Nucleus accumbens (tissue), 56 donors: ENCODE measurements around the gene ZNF335.
"Not testable (repeated sequence)": the region's sequence is repeated elsewhere in the genome, so short reads cannot be mapped to it uniquely, and the experiment has no call there.

Experiments
- DNase-seq, 56 donors: peaks; one replicate each; lab custom pipeline; 2025; lab: John Stamatoyannopoulos, UW

ZNF335 gene

DNA sequence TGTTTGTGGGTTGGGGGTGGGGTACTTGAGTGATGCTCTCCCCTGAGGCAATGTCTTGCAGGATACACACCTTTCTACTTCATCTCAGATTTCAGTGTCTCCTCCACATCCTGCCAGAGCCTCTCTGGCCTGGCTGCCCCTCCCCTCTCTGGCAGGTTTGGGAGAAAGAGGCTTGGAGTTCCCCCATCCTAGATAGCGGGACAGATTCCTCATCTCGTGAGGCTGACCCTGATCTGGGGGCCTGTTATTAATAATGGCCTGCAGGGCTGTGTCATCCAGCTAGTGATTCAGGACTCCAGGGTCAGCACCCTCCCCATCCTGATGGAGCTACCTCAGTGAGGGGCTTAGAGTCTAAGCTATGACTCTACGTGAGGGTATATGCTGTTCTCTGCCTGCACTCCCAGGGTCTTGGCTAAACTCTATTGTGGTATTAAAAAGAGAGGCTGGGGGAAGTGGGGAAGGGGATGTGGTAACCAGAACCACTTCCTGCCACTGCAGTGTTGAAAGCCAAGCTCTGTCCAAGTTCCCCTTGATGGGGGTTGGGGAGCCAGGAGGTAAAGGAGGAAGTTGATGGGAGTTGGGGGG lies 33.0 kb upstream of the ZNF335 start:
- peak in 12 of 56 donors; percentile 4 to 45 (median 16) for DNase-seq

DNA sequence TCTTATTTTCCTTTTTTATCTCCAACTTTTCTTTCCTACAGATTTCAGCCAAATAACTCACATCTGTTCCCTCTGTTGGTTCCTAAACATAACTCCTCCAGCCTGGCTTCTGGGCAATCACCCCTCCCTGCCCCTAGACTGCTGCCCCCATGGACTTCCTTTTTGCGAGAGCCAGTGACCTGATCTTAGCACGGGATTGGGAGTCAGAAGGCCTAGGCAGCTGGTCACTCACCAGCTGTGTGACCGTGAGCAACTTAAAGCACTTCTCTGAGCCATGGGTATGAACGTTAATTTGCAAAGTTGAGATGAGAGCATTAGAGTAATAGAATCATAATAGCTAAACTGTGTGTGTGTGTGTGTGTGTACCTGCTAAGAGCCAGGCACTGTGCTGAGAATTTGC lies 32.2 kb upstream of the ZNF335 start:
- DNase-seq: no peak

DNA sequence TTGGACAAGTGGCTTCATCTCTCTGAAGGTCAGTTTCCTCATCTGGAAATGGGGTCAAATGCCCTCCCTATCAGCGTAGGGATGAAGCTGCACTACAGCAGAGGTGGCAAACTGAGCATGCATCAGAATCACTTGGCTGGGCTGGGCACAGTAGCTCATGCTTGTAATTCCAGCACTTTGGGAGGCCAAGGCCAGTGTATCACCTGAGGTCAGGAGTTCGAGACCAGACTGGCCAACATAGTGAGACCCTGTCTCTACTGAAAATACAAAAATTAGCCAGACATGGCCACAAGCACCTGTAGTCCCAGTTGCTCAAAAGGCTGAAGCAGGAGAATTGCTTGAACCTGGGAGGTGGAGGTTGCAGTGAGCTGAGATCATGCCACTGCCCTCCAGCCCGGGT lies 30.0 kb upstream of the ZNF335 start:
- no peak for DNase-seq

DNA sequence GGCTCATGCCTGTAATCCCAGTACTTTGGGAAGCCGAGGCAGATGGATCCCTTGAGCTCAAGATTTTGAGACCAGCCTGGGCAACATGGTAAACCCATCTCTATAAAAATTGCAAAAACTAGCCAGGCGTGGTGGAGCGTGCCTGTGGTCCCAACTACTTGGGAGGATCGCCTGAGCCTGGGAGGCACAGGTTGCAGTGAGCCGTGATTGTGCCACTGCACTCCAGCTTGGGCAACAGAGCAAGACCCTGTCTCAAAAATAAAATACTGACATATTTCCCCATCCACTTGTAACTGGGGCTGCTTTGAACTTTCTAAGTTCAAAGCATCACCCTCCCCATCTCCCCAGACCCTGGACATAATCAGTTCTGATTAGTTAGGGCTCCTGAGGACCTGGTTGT lies 29.5 kb upstream of the ZNF335 start:
- no peak for DNase-seq

DNA sequence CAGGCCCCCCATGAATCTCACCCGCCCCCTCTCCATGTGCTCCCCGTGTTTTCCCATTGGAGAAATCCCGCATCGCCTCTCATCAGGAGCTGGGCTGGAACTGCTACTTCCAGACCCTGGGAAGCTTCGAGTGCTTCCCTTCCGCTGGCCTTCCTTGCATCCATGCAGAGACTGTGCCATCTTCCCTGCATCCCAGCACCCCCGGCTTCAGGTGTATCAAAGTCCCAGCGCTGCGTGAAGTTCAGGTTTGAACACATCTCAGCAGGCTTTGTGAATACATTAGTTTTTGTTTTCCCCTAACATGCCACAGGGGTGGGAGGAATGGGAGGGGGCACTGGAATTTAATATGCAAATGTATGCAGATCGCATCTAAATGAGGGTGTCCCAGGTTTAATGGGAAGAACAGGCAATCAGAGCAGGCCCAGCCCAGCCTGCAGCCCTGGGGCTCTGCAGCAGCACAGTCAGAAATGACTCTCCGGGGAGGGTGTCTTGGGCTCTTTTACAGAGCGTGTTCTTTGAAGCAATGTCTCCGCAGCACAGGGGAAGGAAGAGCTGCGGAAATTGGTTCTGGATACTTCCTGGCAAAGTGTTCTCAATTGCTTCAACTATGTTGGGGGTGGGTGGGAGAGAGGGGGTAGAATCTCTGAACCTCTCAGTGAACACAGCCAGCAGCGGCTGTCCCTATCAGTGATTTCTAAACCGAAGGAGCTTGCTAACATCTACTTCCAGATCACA lies 28.4 kb upstream of the ZNF335 start:
- DNase-seq: peak in 1 of 56 donors; percentile 10

DNA sequence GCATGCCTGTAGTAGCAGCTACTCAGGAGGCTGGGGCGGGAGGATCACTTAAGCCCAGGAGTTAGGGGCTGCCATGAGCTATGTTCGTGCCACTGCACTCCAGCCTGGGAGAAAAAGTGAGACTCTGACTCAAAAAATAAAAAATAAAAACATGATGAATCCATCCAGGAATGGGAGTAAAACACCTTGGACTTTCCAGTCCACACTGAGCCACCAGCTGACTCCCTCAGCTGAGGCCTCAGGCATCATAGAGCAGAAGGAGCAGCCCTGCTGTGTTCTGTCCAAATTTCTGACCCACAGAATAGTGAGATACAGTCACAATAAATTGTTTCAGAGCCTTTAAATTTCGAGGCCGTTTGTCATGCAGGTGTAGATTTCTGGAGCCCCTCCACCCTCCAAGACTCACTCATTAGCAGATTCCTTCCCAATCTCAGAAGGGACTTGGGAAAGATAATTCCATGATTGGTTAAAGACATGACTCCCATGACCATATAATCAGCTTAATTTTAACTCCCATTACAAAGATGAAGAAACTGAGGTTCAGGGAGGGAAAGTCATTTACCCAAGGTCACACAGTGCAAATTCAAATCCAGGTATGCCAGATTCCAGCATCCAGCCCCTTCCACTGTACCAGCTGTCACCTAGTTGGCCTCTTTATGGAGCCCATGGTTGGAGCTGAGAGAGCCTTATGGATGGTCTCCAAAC lies 27.7 kb upstream of the ZNF335 start:
- no peak for DNase-seq

DNA sequence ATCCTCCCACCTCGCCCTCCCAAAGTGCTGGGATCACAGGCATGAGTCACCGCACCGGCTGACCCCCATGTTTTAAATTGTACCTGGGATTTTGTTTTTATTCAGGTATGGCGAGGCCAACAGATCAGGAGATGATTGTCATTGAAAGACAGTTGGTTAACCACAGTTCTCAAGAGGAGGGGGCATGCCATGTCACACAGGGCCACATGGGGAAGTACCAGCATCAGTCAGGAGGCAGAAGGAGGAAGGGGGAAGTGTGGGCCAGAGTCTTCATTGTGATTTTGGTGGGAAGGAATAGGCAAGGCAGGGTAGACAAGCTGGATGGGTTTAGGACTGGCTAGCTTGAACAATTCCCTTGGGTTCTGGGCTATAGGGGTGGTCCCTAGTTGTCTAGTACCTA lies 26.8 kb upstream of the ZNF335 start:
- DNase-seq: no peak

DNA sequence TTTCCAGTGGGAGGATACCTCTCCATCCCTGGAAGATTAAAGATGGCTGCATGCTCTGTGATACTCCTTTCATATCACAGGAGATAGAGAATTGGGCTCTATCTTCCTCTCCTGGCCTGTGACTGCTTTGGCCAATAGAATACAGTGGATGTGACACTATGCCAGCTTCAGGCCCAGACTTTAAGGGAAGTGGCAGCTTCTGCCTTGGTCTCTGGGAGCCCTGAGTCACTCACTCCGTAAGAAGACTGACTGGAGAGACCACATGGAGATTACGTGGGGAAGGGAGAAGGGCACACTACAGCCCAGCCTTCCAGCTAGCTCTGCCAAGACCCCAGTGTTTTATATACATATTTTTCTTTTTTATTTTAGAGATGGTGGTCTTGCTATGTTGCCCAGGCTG lies 26.3 kb upstream of the ZNF335 start:
- no peak for DNase-seq

DNA sequence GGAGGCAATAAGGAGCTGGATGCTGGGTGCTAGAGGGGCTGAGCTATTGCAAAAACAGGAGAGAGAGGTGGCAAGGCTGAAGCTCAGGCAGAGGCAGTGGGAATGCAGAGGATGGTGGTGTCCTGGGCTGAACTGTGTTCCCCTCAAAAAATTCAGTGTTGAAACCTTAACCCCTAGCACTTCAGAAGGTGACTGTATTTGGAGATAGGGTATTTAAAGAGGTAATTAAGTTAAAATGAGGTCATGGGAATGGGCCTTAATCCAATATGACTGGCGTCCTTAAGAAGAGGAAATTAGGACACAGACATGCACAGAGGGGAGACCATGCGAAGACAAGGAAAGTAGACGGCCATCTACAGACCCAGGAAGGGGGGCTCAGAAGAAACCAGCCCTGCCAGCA lies 25.2 kb upstream of the ZNF335 start:
- DNase-seq: no peak

DNA sequence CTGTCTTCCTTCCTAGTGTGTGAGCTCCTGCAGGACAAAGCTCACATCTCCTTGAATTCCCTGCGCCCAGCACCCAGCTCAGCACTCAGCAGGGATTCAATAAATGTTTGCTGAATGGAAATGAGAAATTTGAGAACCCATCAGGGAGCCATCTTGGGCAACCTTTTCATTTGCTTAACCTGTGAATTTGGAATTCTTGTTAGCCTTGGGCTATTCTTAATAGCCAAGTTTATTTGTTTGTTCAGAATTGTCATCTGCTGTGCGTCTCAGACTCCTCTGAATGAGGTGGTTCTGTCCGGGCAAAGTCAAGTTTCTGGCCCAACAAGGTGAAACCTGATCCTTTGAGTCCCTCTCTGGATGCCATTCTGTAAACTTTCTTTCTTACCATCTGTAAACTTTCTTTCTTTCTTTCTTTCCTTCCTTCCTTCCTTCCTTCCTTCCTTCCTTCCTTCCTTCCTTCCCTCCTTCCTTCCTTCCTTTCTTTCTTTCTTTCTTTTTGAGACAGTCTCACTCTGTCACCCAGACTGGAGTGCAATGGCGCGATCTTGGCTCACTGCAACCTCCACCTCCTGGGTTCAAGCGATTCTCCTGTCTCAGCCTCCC lies 23.6 kb upstream of the ZNF335 start:
- DNase-seq: not testable (repeated sequence)

DNA sequence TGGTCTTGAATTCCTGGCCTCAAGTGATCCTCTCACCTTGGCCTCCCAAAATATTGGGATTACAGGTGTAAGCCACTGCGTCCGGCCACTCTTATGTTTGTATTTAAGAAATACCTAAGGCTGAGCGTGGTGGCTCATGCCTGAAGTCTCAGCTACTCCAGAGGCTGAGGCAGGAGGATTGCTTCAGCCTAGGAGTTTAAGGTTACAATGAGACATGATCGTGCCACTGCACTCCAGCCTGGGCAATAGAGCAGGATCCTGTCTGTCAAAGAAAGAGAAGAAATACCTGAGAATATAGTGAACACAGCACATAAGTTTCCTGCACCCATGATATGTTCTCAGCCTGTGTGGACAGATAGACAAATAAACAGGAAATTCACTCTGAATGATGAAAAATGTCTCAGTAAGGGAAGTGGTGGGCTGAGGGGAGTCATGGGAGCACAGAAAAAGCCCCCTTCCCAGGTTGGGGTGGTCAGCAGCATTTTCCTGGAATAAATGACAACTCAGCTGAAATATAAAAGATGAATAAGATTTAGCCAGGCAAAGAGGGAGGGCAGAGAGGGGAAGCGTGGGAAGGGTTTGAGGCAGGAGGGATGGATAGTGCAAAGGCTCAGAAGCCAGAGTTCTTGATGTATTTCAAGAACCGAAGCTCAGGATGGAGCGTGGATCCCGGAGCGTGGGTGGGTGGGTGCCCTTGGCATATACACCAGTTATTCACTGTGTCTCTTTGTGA lies 22.9 kb upstream of the ZNF335 start:
- no peak for DNase-seq

DNA sequence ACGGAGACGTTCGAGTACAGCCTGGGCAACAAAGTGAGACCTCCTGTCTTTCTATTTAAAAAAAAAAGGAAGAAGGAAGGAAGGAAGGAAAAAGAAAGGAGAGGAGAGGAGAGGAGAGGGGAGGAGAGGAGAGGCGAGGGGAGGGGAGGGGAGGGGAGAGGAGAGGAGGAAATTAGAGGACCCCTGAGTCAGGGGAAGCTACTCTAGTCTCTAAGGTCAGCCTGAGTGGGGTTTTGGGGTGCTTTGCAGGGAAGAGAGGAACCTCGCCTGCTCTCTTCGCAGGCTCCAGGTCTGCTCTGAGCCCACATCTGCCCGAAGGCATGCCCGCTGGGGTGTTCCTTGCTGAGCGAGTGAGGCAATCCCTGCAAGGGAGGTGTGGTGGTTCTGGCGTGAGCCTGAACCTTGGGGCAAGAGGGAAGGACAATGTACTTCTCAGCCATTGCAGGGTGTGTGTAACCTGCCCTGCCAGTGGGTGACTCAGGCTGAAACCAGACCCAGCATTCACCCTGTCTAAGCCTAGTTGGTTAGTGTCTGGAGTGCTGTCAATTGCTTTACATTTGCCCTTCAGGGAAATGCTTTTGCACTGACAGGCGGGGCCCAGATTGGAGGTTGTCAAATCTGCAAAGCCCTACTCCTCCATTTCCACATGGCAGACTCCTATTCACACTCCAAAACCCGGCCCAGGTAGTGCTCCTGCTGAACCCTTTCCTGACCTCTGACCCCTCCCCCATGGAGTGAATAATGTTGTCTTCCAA lies 21.4 kb upstream of the ZNF335 start:
- DNase-seq: no peak

DNA sequence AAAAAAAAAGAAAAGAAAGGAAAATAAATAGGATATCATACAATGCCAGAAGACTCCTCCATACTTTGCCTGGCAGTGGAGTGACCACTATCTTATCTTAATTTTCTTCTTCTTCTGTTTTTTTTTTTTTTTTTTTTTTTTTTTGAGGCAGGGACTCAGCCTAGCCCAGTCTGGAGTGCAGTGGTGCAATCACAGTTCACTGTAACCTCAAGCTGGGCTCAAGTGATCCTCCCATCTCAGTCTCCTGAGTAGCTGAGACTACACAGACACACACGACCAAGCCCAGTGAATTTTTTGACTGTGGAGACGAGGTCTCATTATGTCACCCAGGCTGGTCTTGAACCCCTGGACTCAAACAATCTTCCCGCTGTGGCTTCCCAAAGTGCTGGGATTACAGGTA lies 19.6 kb upstream of the ZNF335 start:
- DNase-seq: no peak

DNA sequence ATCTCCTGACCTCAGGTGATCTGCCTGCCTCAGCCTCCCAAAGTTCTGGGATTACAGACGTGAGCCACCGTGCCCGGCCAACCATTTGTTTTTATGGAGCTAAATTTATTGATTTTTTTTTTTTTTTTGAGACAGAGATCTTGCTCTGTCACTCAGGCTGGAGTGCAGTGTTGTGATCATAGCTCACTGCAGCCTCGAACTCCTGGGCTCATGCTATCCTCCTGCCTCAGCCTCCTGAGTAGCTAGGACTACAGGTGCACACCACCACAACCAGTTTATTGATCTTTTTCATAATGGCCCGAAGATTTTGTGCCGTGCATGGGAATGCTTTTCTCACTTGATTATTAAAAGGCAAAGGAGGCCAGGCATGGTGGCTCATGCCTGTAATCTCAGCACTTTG lies 16.8 kb upstream of the ZNF335 start:
- not testable (repeated sequence) for DNase-seq

DNA sequence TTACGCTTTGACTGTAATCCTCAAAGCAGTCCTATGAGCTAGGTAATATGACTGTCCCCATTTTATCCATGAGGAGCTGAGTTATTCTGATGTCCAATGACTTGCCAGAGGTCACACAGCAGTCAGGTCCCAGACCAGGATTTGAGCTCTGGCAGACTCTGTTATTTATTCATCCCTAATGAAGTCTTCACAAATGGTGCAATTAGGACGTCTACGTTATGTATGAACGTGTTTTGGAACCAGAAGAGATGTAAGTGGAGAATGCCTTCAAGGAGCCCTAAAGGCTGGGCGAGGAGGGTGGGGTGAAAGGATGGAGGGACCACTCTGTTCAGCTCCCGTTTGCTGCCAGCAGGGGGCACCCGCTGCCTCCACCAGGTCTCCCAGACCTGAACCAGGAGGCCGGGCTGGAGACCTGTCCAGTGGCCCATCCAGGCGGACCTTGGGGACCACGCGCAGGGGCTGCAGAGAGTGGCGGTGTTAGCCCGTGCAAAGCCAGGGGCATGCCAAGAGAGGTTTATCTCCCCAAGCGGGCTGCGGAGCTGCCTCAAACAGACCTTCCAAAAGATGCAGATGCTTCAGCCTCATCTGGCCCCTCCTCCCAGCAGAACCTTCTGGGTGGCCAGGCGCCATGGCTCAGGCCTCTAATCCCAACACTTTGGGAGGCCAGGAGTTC lies 15.2 kb upstream of the ZNF335 start:
- DNase-seq: peak in 39 of 56 donors; percentile 3 to 78 (median 38)

DNA sequence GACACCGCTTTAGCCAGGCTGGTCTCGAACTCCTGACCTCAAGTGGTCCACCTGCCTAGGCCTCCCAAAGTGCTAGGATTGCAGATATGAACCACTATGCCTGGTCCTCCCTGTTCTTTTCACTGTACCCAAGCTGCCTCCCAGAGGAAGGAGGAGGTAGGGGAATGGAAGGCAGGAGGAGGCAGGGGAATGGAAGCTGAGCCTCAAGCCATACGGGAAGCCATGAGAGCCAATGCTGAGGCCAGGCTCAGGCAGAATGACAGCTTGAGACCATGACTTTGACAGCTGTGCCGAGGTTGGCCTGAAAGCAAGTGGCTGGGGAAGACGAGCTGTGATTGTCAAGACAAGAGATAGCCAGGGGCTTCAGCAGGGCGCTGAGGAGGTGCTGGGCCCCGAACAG lies 13.6 kb upstream of the ZNF335 start:
- no peak for DNase-seq

DNA sequence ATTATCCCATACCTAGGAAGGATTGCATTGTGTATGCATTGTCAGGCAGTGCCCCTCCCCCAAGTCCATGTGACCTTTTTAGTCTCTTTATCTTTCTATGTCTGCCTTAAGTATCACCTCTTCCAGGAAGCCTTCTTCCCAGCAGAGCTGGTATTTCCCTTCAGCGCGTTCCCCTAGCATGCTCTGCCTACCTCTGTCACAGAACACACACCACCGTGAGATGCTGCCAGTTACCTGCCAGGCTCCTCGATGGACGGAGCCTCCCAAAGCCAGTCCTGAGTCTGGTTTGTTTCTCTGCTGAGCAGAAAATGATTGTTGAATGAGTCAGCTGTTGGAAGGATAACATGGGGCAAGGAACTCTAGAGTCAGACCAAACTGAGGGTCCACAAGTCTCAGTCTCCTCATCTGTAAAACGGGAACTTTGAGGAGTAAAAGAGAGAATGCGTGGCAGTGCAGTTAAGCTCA lies 11.3 kb upstream of the ZNF335 start:
- DNase-seq: no peak

DNA sequence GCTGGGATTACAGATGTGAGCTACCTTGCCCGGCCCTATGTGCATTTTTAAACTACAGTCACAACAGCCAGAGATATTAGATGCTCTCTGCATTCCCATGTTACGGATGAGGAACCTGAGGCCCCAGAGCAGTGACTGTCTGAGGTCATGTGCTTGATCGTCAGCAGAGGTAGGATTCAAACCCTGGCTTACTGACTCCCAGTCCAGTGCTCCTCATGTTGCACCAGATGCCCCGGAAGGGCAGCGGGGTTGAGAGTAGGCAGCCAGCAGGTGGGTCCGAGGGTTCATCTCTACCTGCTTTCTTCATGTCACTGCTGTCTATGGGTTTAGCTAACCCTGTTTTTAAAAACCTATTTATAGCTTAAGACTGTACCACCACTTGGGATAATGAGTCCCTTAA lies 9.3 kb upstream of the ZNF335 start:
- no peak for DNase-seq

DNA sequence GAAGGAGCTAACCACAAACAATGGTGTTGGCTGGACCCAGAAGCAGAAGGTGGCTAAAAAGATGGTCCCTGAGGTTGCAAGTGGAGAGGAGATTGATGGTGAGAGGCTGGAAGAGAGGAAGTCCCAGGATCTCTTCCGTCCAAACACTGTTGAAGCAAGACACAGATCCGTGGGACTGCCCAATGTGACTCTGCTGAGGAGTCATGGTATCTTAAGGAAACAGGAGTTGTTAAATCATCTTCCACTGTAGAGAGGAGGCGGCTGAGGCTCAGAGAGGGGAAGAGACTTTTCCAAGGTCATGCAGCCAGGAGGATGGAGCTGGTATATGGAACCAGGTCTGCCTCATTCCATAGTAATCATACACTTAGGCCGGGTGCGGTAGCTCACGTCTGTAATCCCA lies 4.1 kb upstream of the ZNF335 start:
- DNase-seq: no peak
